ENCODE data around the gene PROP1.
A peak's percentile ranks its signal among the peaks of the same experiment; 100 is the strongest.
"Not testable (repeated sequence)": the region's sequence is repeated elsewhere in the genome, so short reads cannot be mapped to it uniquely, and the experiment has no call there.

PROP1 gene

GRCh38 chr5:177973066-177973635 lies 22.9 kb downstream of the PROP1 start:
- no peak for TF ChIP-seq ARNTL (CRISPR knock-in tag; IDR thresholded peaks at IDR 0.05; ENCODE audit: borderline replicate concordance, low read depth)
- TF ChIP-seq GLIS3 (CRISPR knock-in tag; IDR thresholded peaks at IDR 0.05), result no peak
- no peak for TF ChIP-seq TOX (CRISPR knock-in tag; IDR thresholded peaks at IDR 0.05; ENCODE audit: borderline replicate concordance)
- TF ChIP-seq, protein P1, sequence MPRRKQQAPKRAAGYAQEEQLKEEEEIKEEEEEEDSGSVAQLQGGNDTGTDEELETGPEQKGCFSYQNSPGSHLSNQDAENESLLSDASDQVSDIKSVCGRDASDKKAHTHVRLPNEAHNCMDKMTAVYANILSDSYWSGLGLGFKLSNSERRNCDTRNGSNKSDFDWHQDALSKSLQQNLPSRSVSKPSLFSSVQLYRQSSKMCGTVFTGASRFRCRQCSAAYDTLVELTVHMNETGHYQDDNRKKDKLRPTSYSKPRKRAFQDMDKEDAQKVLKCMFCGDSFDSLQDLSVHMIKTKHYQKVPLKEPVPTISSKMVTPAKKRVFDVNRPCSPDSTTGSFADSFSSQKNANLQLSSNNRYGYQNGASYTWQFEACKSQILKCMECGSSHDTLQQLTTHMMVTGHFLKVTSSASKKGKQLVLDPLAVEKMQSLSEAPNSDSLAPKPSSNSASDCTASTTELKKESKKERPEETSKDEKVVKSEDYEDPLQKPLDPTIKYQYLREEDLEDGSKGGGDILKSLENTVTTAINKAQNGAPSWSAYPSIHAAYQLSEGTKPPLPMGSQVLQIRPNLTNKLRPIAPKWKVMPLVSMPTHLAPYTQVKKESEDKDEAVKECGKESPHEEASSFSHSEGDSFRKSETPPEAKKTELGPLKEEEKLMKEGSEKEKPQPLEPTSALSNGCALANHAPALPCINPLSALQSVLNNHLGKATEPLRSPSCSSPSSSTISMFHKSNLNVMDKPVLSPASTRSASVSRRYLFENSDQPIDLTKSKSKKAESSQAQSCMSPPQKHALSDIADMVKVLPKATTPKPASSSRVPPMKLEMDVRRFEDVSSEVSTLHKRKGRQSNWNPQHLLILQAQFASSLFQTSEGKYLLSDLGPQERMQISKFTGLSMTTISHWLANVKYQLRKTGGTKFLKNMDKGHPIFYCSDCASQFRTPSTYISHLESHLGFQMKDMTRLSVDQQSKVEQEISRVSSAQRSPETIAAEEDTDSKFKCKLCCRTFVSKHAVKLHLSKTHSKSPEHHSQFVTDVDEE (CRISPR knock-in tag; IDR thresholded peaks at IDR 0.05), result no peak
- TF ChIP-seq TCF4 (CRISPR knock-in tag; IDR thresholded peaks at IDR 0.05; ENCODE audit: borderline replicate concordance), result no peak
- no peak for TF ChIP-seq PATZ1 (CRISPR knock-in tag; IDR thresholded peaks at IDR 0.05; ENCODE audit: borderline replicate concordance)
- no peak for TF ChIP-seq ESRRG (CRISPR knock-in tag; IDR thresholded peaks at IDR 0.05)
- no peak for TF ChIP-seq ZNF8 (CRISPR knock-in tag; IDR thresholded peaks at IDR 0.05)
- TF ChIP-seq, protein P2, sequence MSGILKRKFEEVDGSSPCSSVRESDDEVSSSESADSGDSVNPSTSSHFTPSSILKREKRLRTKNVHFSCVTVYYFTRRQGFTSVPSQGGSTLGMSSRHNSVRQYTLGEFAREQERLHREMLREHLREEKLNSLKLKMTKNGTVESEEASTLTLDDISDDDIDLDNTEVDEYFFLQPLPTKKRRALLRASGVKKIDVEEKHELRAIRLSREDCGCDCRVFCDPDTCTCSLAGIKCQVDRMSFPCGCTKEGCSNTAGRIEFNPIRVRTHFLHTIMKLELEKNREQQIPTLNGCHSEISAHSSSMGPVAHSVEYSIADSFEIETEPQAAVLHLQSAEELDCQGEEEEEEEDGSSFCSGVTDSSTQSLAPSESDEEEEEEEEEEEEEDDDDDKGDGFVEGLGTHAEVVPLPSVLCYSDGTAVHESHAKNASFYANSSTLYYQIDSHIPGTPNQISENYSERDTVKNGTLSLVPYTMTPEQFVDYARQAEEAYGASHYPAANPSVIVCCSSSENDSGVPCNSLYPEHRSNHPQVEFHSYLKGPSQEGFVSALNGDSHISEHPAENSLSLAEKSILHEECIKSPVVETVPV (CRISPR knock-in tag; IDR thresholded peaks at IDR 0.05), result no peak
- no peak for TF ChIP-seq ZC3H10 (CRISPR knock-in tag; IDR thresholded peaks at IDR 0.05)
- no peak for TF ChIP-seq PPARA (CRISPR knock-in tag; IDR thresholded peaks at IDR 0.05; ENCODE audit: borderline replicate concordance)
- TF ChIP-seq ZNF565 (CRISPR knock-in tag; conservative IDR thresholded peaks at IDR 0.05; ENCODE audit: low read depth), result no peak
- TF ChIP-seq SNAI2 (CRISPR knock-in tag; IDR thresholded peaks at IDR 0.05), result no peak
- no peak for TF ChIP-seq OSR1 (CRISPR knock-in tag; IDR thresholded peaks at IDR 0.05)
- no peak for TF ChIP-seq BACH2 (CRISPR knock-in tag; IDR thresholded peaks at IDR 0.05; ENCODE audit: borderline replicate concordance)
- no peak for ATAC-seq

- peak; percentile 46; the same call in 2 of the 3 replicates for ATAC-seq
- TF ChIP-seq BACH2 (CRISPR knock-in tag; IDR thresholded peaks at IDR 0.05; ENCODE audit: borderline replicate concordance) (no peak), TCF4 (CRISPR knock-in tag; IDR thresholded peaks at IDR 0.05; ENCODE audit: borderline replicate concordance) (no peak), ZFP30 (CRISPR knock-in tag; IDR thresholded peaks at IDR 0.05) (no peak)
Measured at GRCh38 chr5:177972613-177973012, 23.4 kb downstream of the PROP1 start.

GRCh38 chr5:177972014-177972413 lies 24.0 kb downstream of the PROP1 start:
- ATAC-seq, result not testable (repeated sequence)

DNA sequence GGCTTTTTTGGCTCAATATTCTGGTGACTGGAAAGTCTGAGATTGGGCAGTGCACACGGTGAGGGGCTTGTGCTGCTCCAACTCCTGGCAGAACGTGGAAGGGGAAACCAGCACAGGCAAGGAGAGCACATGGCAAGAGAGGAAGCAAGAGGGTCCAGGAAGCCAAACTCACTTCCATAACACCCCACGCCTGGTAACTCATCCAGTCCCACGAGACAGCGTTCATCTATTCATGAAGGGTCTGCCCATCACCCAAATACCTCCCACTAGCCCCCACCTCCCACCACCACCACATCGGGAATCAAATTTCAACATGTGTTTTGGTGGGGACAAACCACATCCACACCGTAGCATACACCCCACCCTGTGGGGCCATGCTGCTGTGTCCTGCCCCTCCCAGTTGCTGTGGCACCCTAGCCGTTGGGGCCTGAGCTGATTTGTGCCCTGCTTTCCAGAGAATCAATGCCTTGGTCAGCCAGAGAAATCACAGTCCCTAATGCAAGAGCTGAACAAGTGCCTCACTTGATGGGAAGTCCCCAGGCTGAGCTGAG lies 27.3 kb downstream of the PROP1 start:
- no peak for ATAC-seq
- TF ChIP-seq PPARA (CRISPR knock-in tag; IDR thresholded peaks at IDR 0.05; ENCODE audit: borderline replicate concordance), result no peak
- TF ChIP-seq CSDC2 (CRISPR knock-in tag; IDR thresholded peaks at IDR 0.05), result no peak
- TF ChIP-seq, protein P1 (CRISPR knock-in tag; IDR thresholded peaks at IDR 0.05), result no peak
- TF ChIP-seq ESRRG (CRISPR knock-in tag; IDR thresholded peaks at IDR 0.05), result no peak
- TF ChIP-seq, protein P3, sequence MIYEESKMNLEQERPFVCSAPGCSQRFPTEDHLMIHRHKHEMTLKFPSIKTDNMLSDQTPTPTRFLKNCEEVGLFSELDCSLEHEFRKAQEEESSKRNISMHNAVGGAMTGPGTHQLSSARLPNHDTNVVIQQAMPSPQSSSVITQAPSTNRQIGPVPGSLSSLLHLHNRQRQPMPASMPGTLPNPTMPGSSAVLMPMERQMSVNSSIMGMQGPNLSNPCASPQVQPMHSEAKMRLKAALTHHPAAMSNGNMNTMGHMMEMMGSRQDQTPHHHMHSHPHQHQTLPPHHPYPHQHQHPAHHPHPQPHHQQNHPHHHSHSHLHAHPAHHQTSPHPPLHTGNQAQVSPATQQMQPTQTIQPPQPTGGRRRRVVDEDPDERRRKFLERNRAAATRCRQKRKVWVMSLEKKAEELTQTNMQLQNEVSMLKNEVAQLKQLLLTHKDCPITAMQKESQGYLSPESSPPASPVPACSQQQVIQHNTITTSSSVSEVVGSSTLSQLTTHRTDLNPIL (CRISPR knock-in tag; IDR thresholded peaks at IDR 0.05; ENCODE audit: low read depth), result no peak
- no peak for TF ChIP-seq BACH2 (CRISPR knock-in tag; IDR thresholded peaks at IDR 0.05; ENCODE audit: borderline replicate concordance)
- TF ChIP-seq, protein P2 (CRISPR knock-in tag; IDR thresholded peaks at IDR 0.05), result no peak
- TF ChIP-seq GLIS3 (CRISPR knock-in tag; IDR thresholded peaks at IDR 0.05), result no peak
- no peak for TF ChIP-seq ZFP3 (CRISPR knock-in tag; IDR thresholded peaks at IDR 0.05)
- no peak for TF ChIP-seq OSR1 (CRISPR knock-in tag; IDR thresholded peaks at IDR 0.05)
- TF ChIP-seq ZNF8 (CRISPR knock-in tag; IDR thresholded peaks at IDR 0.05), result no peak
- no peak for TF ChIP-seq ZNF565 (CRISPR knock-in tag; conservative IDR thresholded peaks at IDR 0.05; ENCODE audit: low read depth)
- TF ChIP-seq TCF4 (CRISPR knock-in tag; IDR thresholded peaks at IDR 0.05; ENCODE audit: borderline replicate concordance), result no peak
- no peak for TF ChIP-seq PATZ1 (CRISPR knock-in tag; IDR thresholded peaks at IDR 0.05; ENCODE audit: borderline replicate concordance)
- no peak for TF ChIP-seq ZFP30 (CRISPR knock-in tag; IDR thresholded peaks at IDR 0.05)
- TF ChIP-seq ZNF70 (CRISPR knock-in tag; IDR thresholded peaks at IDR 0.05), result no peak

Measured in SK-N-SH treated with all-trans-retinoic acid at 6 μM for 48 hours (cell line).